HUES6 (cell line): ENCODE data around the gene DENND6B.
"Not testable (repeated sequence)": the region's sequence is repeated elsewhere in the genome, so short reads cannot be mapped to it uniquely, and the experiment has no call there.

Source experiments
- H3K27ac ChIP-seq: 2 replicates; pipeline ENCODE4 v1.7.0; 2013; ENCODE audit warnings: low read depth, mild to moderate bottlenecking, low read length, inconsistent platforms
- H3K27me3 ChIP-seq: 2 replicates; pipeline ENCODE4 v1.6.1; 2013; ENCODE audit warnings: low read length; ENCODE audit not compliant: control insufficient read depth, insufficient read depth
- H3K36me3 ChIP-seq: 2 replicates; pipeline ENCODE4 v1.6.1; 2013; ENCODE audit warnings: low read length; ENCODE audit not compliant: control insufficient read depth, insufficient read depth
- H3K4me1 ChIP-seq: 2 replicates; pipeline ENCODE4 v1.6.1; 2013; ENCODE audit warnings: low read length; ENCODE audit not compliant: control insufficient read depth, insufficient read depth
- H3K4me3 ChIP-seq: 2 replicates; pipeline ENCODE4 v1.5.1; 2013; ENCODE audit warnings: low read depth, low read length
- H3K9ac ChIP-seq: one replicate; pipeline ENCODE4 v1.6.1; 2013; ENCODE audit warnings: mild to moderate bottlenecking, low read length
- H3K9me3 ChIP-seq: 2 replicates; pipeline ENCODE4 v1.6.1; 2013; ENCODE audit warnings: low read depth, low read length; ENCODE audit not compliant: control insufficient read depth, insufficient read depth

DENND6B gene

GRCh38 chr22:50273781-50274180 lies 53.0 kb downstream of the DENND6B start:
- not testable (repeated sequence) for H3K9ac ChIP-seq, H3K27ac ChIP-seq

GRCh38 chr22:50273352-50273751 lies 53.5 kb downstream of the DENND6B start:
- peaks cover 35% of the 10 kb centered on the region for H3K36me3 ChIP-seq
- peaks cover 16% of the 10 kb centered on the region for H3K4me1 ChIP-seq
- H3K9me3 ChIP-seq, H3K9ac ChIP-seq, H3K27ac ChIP-seq, H3K4me3 ChIP-seq: not testable (repeated sequence)
- peaks cover 39% of the 10 kb centered on the region for H3K27me3 ChIP-seq

More at GRCh38 chr22:50273781-50274180, 53.0 kb downstream of the DENND6B start:
- H3K9me3 ChIP-seq, H3K4me3 ChIP-seq: not testable (repeated sequence)
- Histone ChIP-seq H3K27me3 (peaks cover 35% of the 10 kb centered on the region), H3K4me1 (peaks cover 16% of the 10 kb centered on the region), H3K36me3 (peaks cover 39% of the 10 kb centered on the region)

- Histone ChIP-seq H3K4me1 (peaks cover 16% of the 10 kb centered on the region), H3K36me3 (peaks cover 24% of the 10 kb centered on the region), H3K9ac (no peak overlapping the region), H3K27ac (no peak overlapping the region), H3K27me3 (peaks cover 50% of the 10 kb centered on the region), H3K9me3 (peaks cover 9% of the 10 kb centered on the region), H3K4me3 (peak overlapping the region; percentile 40)
These were observed 54.6 kb downstream of the DENND6B start for GRCh38 chr22:50272044-50272802.

- no peak overlapping the region for H3K27ac ChIP-seq
- H3K4me3 ChIP-seq, result peak overlapping the region; percentile 43
- no peak overlapping the region for H3K9ac ChIP-seq
- peaks cover 17% of the 10 kb centered on the region for H3K36me3 ChIP-seq
- H3K27me3 ChIP-seq, result peaks cover 56% of the 10 kb centered on the region
- H3K9me3 ChIP-seq, result peaks cover 7% of the 10 kb centered on the region
- H3K4me1 ChIP-seq, result peaks cover 16% of the 10 kb centered on the region
These were observed 55.3 kb downstream of the DENND6B start for GRCh38 chr22:50271519-50271970.

GRCh38 chr22:50270666-50271394 lies 56.0 kb downstream of the DENND6B start:
- no peak overlapping the region for H3K9ac ChIP-seq
- H3K27ac ChIP-seq, result no peak overlapping the region
- peaks cover 10% of the 10 kb centered on the region for H3K36me3 ChIP-seq
- peak overlapping the region; percentile 43 for H3K4me3 ChIP-seq
- peaks cover 64% of the 10 kb centered on the region for H3K27me3 ChIP-seq
- peaks cover 16% of the 10 kb centered on the region for H3K4me1 ChIP-seq
- H3K9me3 ChIP-seq, result peaks cover under 1% of the 10 kb centered on the region; the same call in 1 of the 2 replicates

GRCh38 chr22:50269970-50270665 lies 56.7 kb downstream of the DENND6B start, which contains the start of gene MAPK11:
MAPK11 (minus strand) TSS chr22:50270380; CDS start chr22:50270292, 88 bp downstream.
- H3K27ac ChIP-seq, result no peak within 1 kb of the TSS
- H3K4me3 ChIP-seq, result peak within 1 kb of the TSS; percentile 43
- peaks cover 3% of the 10 kb centered on the region for H3K36me3 ChIP-seq
- no peak within 1 kb of the TSS for H3K9ac ChIP-seq
- H3K9me3 ChIP-seq, result no peaks in the 10 kb centered on the region
- H3K4me1 ChIP-seq, result peaks cover 16% of the 10 kb centered on the region
- H3K27me3 ChIP-seq, result peaks cover 70% of the 10 kb centered on the region

- Histone ChIP-seq H3K27me3 (peaks cover 75% of the 10 kb centered on the region), H3K9ac (no peak overlapping the region), H3K4me3 (peak overlapping the region; percentile 41), H3K4me1 (peaks cover 16% of the 10 kb centered on the region), H3K27ac (no peak overlapping the region), H3K9me3 (no peaks in the 10 kb centered on the region), H3K36me3 (no peaks in the 10 kb centered on the region)
These were observed 57.2 kb downstream of the DENND6B start for GRCh38 chr22:50269573-50269969.

- Histone ChIP-seq H3K9me3 (no peaks in the 10 kb centered on the region), H3K27ac (no peak overlapping the region), H3K4me3 (no peak overlapping the region), H3K9ac (no peak overlapping the region), H3K4me1 (peaks cover 16% of the 10 kb centered on the region), H3K36me3 (no peaks in the 10 kb centered on the region), H3K27me3 (peaks cover 83% of the 10 kb centered on the region)
These were observed 58.1 kb downstream of the DENND6B start for GRCh38 chr22:50268655-50269113.

- peaks cover 91% of the 10 kb centered on the region for H3K27me3 ChIP-seq
These were observed 59.0 kb downstream of the DENND6B start for GRCh38 chr22:50267591-50268390.

GRCh38 chr22:50266994-50267393 lies 59.8 kb downstream of the DENND6B start:
- Histone ChIP-seq H3K27ac (no peak overlapping the region), H3K9ac (no peak overlapping the region), H3K9me3 (no peaks in the 10 kb centered on the region), H3K36me3 (no peaks in the 10 kb centered on the region), H3K27me3 (peaks cover 93% of the 10 kb centered on the region), H3K4me1 (peaks cover 25% of the 10 kb centered on the region), H3K4me3 (peak overlapping the region; percentile 56)

More at GRCh38 chr22:50267591-50268390, 59.0 kb downstream of the DENND6B start:
- Histone ChIP-seq H3K27ac (no peak overlapping the region), H3K9ac (no peak overlapping the region), H3K9me3 (no peaks in the 10 kb centered on the region), H3K4me3 (peak overlapping the region; percentile 56), H3K4me1 (peaks cover 21% of the 10 kb centered on the region), H3K36me3 (no peaks in the 10 kb centered on the region)
